Lower leg skin (tissue), 3 donors: ENCODE data around the gene MTHFSD.

Source experiments
- POLR2A ChIP-seq, 2 donors: fragments of 450-650 bp; IDR thresholded peaks; one replicate each; pipeline ENCODE4 v1.6.1; 2016 to 2017; ENCODE audit warnings: antibody characterized with exemption in 2 of 2, mild to moderate bottlenecking in 1 of 2, moderate library complexity in 1 of 2
- TF ChIP-seq, protein P1 (sequence below), 3 donors: fragments of 450-650 bp; IDR thresholded peaks; one replicate each; pipeline ENCODE4 v1.5.1; 2016; ENCODE audit warnings: antibody characterized with exemption in 3 of 3, mild to moderate bottlenecking in 3 of 3, moderate library complexity in 2 of 3

DNA sequence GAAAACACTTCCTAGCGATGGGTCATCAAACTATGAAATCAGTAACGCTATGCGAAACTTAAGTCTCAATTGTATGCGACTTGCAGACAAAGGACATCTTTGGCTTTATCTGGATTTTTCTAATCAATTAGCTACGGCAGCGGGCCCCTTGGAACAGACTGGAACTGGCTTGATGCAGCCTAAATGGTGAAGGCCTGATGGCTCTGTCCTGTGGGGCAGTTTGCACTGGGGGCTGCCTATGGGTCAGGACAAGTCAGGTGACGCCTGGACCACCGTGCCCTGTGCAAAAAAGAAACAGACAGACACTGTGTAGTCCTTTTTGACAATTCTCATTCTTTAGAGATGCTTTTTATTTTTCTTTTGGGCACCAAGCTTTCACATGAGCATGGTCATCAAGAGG lies 22.0 kb downstream of the MTHFSD start:
- TF ChIP-seq, protein P1, sequence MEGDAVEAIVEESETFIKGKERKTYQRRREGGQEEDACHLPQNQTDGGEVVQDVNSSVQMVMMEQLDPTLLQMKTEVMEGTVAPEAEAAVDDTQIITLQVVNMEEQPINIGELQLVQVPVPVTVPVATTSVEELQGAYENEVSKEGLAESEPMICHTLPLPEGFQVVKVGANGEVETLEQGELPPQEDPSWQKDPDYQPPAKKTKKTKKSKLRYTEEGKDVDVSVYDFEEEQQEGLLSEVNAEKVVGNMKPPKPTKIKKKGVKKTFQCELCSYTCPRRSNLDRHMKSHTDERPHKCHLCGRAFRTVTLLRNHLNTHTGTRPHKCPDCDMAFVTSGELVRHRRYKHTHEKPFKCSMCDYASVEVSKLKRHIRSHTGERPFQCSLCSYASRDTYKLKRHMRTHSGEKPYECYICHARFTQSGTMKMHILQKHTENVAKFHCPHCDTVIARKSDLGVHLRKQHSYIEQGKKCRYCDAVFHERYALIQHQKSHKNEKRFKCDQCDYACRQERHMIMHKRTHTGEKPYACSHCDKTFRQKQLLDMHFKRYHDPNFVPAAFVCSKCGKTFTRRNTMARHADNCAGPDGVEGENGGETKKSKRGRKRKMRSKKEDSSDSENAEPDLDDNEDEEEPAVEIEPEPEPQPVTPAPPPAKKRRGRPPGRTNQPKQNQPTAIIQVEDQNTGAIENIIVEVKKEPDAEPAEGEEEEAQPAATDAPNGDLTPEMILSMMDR (IDR thresholded peaks at IDR 0.05): no peak
- no peak for TF ChIP-seq POLR2A (IDR thresholded peaks at IDR 0.05)
